GM15510 (cell line): ENCODE results near the gene SDCBP2.
A peak's percentile ranks its signal among the peaks of the same experiment; 100 is the strongest.

Experiments
- POLR2A ChIP-seq: IDR thresholded peaks from 3 replicates; pipeline ENCODE4 v1.6.1; 2011; ENCODE audit warnings: borderline replicate concordance; ENCODE audit not compliant: insufficient read length; ENCODE audit errors: extremely low read depth

Gene SDCBP2

GRCh38 chr20:1336699-1337367, 7.9 kb upstream of the SDCBP2 start:
- no peak for TF ChIP-seq POLR2A

DNA sequence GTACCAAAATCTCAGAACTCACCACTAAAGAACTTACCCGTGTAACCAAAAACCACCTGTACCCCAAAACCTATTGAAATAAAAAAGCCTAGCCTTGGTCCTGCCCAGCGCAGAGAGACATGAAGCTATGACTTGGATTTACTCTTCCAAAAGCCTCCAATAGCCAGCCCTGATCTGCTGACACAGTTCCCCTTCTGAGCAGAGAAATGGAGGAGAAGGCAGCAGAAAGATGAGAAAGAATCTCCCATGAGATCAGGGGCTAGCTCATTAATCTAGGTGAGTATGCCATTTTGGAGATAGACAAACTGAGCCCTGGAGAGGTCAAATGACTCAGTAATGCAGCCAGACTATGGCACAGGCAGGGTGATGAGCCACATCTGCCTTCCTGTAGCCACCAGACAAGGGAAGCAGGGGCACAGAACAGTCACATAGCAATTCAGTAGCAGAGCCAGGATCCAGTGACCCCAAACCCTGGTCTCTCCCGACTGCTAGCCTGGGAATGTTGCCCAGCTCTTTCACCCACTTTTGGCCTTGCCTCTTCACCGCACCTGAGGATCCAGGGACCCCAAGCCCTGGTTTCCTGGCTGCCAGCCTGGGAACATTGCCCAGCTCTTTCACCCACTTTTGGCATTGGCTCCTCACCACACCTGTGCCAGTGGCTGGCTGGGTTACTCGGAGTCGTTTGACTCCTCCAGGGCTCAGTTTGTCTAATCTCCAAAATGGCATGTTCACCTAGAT, 7.2 kb upstream of the SDCBP2 start:
- TF ChIP-seq POLR2A, result no peak

- no peak for TF ChIP-seq POLR2A
These were observed 5.8 kb upstream of the SDCBP2 start for GRCh38 chr20:1334761-1335160.

- no peak for TF ChIP-seq POLR2A
These were observed 5.4 kb upstream of the SDCBP2 start for GRCh38 chr20:1334370-1334731.

DNA sequence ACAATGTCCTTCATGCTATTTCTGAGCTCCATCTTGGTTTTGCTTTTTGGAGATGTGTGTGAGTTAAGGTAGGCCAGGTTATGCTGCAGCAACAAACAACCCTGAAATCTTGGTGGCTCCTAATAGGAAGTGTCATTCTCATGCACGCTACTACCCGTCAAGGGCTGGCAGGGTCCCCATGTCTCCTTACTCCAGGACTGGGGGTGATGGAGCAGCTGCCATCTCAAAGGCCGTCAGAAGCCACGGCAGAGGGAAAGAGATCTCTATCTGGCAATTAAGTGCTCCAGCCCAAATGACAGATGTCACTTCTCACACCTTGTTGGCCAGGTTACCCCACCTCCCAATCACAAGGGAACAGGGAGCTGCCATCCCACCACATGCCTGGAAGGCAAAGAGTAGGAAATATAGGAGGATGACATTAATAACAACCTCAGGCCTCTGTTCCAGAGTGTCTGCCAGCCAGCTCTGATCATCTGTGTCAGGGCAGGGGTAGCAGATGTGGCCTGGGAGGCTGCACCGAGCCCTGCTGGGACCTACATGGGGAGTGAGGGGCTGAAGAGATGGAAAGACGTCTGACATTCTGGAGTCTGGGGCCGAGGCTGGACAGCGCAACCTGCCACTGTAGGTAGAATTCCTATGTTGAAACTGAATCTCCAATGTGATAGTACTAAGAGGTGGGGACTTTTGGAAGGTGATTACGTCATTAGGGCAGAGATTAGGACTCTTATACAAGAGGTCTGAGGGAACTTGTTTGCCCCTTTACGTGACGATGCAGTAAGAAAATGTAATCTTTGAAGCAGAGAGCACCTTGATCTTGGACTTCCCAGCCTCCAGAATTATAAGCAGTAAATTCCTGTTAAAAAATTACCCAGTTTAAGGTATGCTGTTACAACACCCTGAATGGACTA, 4.8 kb upstream of the SDCBP2 start:
- TF ChIP-seq POLR2A, result no peak

- no peak for TF ChIP-seq POLR2A
These were observed 3.9 kb upstream of the SDCBP2 start for GRCh38 chr20:1332749-1333300.

DNA sequence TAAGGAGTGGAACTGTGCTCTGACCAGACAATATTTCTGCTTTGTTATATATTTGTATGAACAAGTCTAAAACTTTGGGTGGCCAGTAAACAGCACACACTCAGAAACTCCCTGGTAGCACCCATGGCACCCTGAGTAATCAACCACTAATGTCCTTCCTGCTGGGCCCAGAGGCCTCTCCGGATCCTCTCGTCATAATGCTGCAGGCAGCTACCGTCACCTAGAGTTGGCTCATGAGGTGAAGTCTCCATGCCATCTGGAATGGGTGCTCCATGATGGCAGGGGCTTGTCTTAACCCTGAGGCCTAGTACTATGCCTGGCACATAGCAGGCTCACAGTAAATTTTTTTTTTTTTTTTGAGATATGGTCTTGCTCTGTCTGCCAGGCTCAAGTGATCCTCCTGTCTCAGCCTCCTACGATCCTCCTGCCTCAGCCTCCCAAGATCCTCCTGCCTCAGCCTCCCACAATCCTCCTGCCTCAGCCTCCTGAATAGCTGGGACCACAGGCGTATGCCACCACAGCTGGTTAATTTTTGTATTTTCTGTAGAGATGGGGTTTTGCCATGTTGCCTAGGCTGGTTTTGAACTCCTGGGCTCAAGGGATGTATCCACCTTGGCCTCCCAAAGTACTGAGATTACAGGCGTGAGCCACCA, 3.0 kb upstream of the SDCBP2 start:
- no peak for TF ChIP-seq POLR2A

GRCh38 chr20:1331101-1331500, 2.2 kb upstream of the SDCBP2 start:
- no peak for TF ChIP-seq POLR2A

GRCh38 chr20:1330075-1330830, 1.3 kb upstream of the SDCBP2 start:
- no peak for TF ChIP-seq POLR2A

DNA sequence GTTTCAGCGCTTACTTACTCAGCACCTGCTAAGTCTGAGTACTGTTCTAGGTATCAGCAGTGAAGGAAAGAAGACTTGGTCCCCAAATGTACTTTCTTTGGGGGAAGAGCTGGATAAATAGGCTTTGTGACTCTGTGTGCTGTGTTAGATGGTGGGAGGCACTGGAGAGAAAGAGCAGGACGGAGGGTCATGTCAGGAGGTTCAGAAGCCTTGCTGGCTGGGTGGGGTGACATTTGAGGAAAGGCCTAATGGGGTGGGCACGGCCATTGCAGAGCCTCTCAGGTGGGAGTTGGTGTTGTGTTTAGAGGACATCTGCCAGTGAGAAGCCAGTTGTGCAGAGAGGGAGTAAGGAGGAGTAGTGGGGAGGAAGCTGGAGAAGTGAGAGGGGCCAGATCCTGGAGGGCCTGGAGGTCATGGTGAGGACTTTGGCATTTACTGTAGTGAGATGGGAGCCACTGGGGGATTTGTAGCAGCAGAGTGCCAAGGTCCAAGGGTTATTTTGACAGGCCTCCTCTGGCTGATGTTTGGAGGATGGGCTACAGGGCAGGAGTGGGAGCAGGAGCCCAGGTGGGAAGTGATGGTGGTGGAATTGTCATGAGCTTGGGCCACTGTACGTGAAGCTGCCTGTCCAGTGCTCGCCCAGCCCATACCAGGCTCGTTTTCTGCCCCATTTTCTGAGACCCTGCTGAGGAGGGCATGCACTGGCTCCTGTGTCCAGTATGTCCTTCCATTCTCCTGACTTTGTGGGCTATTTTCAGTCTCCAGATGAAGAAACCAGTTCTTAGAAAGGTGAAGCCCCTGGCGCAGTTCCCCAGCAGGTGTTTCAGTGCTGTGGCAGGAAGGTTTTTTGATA, 886 bp downstream of the SDCBP2 start:
- TF ChIP-seq POLR2A, result no peak

DNA sequence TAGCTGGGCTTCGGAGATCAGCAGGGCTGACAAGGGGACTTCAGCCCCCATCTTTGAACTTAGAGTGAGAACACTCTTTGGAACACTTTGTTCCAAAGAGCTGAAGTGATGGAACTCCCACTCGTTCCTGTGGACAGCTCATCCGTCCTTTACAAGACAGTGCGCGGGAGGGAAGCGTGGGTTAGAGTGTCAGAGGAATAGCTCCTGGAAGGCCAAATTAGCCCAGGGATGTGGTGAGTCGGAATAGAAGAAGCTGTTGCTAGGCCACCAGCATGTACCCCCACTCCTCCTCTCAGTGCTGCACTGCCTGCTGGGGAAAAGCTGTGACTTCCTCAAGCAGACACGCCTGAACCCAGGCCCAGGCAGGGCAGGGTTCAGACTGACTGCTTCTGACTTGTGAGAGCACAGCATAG, 1.7 kb downstream of the SDCBP2 start:
- TF ChIP-seq POLR2A, result no peak

DNA sequence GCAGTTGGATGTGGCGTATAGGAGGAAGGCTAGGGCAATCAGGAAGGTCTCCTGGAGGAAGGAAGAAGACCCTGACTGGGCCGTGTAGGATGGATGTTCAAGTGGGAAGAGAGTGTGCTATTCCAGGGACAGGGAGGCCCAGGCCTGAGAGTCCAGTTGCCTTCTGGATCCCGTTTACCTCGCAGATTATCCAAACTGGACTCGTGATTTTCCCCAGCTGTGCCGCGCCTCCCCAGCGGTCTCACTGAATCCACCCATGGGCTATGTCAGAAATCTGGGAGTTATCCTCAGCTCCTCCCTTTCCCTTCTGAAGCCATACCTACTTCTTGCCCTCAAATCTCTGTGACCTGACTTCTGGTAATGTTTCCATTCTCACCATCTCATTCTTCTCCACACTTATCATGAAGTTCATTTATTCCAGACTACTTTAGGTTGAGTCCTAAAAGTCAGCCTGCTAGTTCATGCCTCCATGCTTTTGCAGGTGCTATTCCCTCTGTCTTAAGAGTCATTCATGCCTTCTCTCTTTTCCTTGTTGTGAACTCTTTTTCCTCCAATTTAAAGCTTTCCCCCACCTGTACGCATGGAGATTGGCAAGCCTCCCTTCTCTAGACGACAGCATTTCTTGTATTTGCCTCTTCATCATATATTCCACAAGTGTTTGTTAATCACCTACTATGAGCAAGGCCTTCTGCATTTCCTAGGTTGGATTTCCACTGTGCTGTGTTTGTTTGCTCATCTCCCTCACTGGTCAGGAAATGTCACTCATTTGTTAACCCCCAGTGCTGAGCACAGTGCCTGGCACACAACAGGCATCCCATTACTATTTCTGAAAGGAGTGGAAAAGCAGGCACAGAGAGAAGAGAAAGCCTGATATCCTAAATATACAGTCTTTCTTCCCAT, 2.7 kb downstream of the SDCBP2 start:
- TF ChIP-seq POLR2A, result peak; percentile 15
